Skin epidermis (tissue), 12 donors: ENCODE data around the gene HEXD.
"Not testable (repeated sequence)": the region's sequence is repeated elsewhere in the genome, so short reads cannot be mapped to it uniquely, and the experiment has no call there.

ENCODE experiments used
- H3K27ac ChIP-seq, 21 experiments: fragments of 200-600 bp; sonication (generic) in 11 of 21; one replicate each; pipeline ENCODE4 v1.5.0; 2020; ENCODE audit warnings: mild to moderate bottlenecking in 3 of 21, inconsistent platforms in 2 of 21, moderate library complexity in 2 of 21
- H3K4me3 ChIP-seq, 7 experiments: fragments of 200-600 bp; sonication (generic) in 2 of 7; one replicate each; pipeline ENCODE4 v1.5.0; 2020; ENCODE audit warnings: inconsistent platforms in 2 of 7, mild to moderate bottlenecking in 2 of 7, moderate library complexity in 1 of 7

Gene HEXD

GRCh38 chr17:82418001-82418986 is at the start of gene HEXD, which contains the start of gene OGFOD3:
Gene HEXD (plus strand): TSS chr17:82418347. CDS start chr17:82419800, 1,453 bp downstream.
Gene OGFOD3 (minus strand): TSS chr17:82418586. CDS start chr17:82418485, 101 bp downstream.
- Histone ChIP-seq H3K27ac (peak within 1 kb of the TSS in 20 of 21 experiments; percentile 78 to 95 (median 90)), H3K4me3 (peak within 1 kb of the TSS; percentile 57 to 76 (median 71))

- Histone ChIP-seq H3K4me3 (no peak overlapping the region), H3K27ac (no peak overlapping the region)
These were observed 48.9 kb upstream of the HEXD start for GRCh38 chr17:82369211-82369610.

DNA sequence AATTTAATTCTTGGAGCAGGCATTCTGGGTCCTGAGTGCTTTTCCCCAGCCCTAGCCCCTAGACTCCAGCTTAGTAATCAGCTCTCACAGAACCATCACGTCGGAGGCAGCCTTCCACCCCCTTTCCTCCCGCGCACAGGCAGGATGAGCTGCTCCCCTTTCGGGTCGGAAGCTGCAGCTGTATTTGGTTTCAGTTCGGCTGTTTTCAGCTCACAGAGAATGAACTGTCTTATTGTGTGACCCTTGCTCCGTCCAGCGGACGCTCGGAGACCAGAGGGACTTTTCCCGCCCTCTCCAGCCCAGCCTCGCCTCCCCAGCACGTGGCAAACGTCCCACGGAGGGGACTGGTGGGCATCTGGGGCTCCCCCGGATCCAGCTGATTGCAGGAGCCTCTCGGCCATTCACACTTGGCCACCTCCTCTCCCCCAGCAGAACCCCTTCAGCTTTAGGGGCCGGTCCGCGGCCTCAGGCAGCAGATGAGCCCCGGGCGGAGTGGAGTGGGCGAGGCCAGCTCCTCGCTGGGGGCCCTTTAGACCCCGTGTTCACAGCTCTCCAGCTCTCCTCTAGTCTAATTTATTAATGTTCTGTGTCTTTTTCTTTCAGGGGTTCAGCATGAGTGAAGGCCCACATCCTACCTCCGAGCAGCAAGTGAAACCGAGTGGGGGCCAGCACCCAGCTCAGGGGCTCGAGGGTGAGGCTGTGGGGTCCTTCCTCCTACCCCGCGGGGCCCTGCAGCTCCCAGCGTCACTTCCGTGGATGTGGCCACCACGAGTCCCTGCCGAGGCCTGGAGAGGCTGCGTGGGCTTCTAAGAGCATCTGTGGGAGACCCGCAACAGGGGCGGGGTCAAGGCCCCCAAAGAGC is 47.4 kb upstream of the HEXD start:
- Histone ChIP-seq H3K27ac (no peak overlapping the region), H3K4me3 (peak overlapping the region in 5 of 7 experiments; percentile 9 to 31 (median 25))

DNA sequence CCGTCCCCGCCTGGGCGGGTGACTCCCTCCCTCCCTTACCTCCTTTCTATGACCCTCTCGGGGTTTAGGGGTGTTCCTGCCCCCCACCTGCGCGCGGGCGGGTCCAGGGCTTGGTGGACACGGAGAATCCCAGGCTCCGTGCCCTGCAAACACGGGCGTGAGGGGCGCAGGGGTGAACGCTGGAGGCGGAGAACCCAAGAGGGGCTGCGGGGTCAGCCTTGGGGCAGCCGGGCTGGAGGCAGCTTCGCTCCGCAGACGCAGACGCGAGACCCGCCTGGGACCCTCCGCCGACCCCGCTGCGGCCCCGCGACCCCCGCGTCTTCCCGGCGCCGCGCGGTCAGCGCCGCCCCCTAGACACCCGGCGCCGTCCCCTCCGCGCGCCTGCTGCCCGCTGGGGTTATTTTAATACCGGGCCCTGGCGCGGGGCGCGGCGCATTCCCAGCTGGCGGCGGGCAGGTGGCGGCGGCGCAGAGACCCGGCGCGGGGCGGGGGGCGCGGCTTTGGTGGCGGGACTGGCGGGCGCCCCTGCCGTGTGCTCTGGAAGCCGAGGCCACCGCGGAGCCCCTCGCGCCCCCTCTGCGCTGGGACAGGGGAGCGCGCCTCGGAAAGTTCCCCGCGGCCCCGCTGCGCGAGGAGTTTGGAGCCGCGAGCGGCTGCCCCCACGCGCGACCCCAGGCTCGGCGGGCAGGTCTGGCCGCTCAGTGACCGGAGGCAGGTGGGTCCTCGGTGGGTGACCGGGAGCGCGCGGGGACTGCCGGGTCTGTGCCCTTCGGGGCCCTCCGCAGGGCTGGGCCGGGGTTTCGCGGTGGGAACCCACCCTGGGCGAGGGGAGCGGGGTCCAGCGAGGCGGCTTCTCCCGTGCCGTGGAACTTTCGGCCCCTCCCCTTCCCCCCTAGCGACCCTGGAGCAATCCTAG is 46.6 kb upstream of the HEXD start, which contains the start of gene UTS2R:
UTS2R (plus strand) TSS at position 433 of the 916 bp plus-strand sequence. CDS start 2,560 bp downstream, outside the sequence.
- Histone ChIP-seq H3K4me3 (peak within 1 kb of the TSS in 5 of 7 experiments; percentile 10 to 31 (median 25)), H3K27ac (no peak within 1 kb of the TSS)

- Histone ChIP-seq H3K4me3 (no peak overlapping the region), H3K27ac (no peak overlapping the region)
These were observed 45.7 kb upstream of the HEXD start for GRCh38 chr17:82372249-82373071.

- H3K4me3 ChIP-seq, H3K27ac ChIP-seq: not testable (repeated sequence)
These were observed 45.1 kb upstream of the HEXD start for GRCh38 chr17:82373072-82373452.

- Histone ChIP-seq H3K4me3 (no peak overlapping the region), H3K27ac (no peak overlapping the region)
These were observed 44.2 kb upstream of the HEXD start for GRCh38 chr17:82373731-82374625.

GRCh38 chr17:82374626-82375331 is 43.4 kb upstream of the HEXD start:
- no peak overlapping the region for H3K4me3 ChIP-seq
- H3K27ac ChIP-seq = no peak overlapping the region

GRCh38 chr17:82375359-82376041 is 42.6 kb upstream of the HEXD start:
- no peak overlapping the region for H3K27ac ChIP-seq
- H3K4me3 ChIP-seq = no peak overlapping the region

- Histone ChIP-seq H3K27ac (no peak overlapping the region), H3K4me3 (no peak overlapping the region)
These were observed 42.0 kb upstream of the HEXD start for GRCh38 chr17:82376042-82376730.

- not testable (repeated sequence) for H3K27ac ChIP-seq, H3K4me3 ChIP-seq
These were observed 40.9 kb upstream of the HEXD start for GRCh38 chr17:82377294-82377693.

DNA sequence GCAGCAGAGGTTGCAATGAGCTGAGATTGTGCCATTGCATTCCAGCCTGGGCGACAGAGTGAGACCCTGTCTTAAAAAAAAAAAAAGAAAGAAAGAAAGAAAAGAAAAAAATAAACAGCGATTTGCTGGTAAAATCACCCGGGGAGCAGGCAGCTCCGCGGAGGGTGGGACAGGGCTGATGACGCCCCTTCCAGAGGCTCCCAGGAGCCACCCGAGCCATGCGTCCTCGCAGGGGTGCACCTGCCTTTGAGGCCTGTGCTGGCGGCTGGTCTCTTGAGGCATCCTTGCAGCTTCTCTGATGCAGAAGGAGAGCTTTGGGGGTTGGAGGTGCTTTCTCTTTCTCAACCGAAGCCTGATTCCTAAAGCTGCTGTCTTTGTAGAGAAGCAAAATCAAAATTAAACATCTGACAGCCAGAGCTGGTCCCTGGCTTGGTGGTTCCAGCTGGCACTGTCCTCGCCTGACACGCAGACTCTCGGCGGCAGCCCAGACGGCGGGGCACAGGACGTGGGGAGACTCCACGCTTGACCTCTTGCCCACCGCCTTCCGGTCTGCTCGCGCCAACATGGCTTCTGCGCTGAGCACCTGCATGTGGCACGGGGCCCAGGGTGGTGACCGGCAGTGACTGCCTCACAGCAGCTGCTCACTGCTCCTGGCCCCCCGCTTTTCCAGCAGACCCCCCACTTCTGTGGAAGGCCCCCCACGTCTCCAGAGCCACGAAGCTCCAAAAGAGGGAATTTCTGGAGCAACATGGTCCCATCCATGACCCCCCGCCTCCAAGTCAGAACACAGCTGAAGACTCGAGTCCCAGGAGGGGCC is 40.0 kb upstream of the HEXD start:
- Histone ChIP-seq H3K4me3 (no peak overlapping the region), H3K27ac (no peak overlapping the region)

- Histone ChIP-seq H3K27ac (no peak overlapping the region), H3K4me3 (no peak overlapping the region)
These were observed 39.5 kb upstream of the HEXD start for GRCh38 chr17:82378741-82379021.

GRCh38 chr17:82380860-82381702 is 37.1 kb upstream of the HEXD start:
- no peak overlapping the region for H3K27ac ChIP-seq
- no peak overlapping the region for H3K4me3 ChIP-seq
